Small intestine (tissue), 4 donors: ENCODE results near the gene TCP11L1. TPM values are rescaled to one million over a fixed set of nuclear protein-coding genes. Genes with fewer than 3 reads are reported as not detected.

ENCODE experiments used
- polyA plus RNA-seq, 4 donors: library from polyadenylated mRNA; stranded (reverse) in 3 of 4; unstranded in 1 of 4; fragments of 200-250 nt in 3 of 4; fragments of 120-200 nt in 1 of 4; gene quantifications; one replicate each; pipeline versions ENCODE4 v1.2.1 to v1.2.3, GENCODE V29; 2013
- donor health status: healthy with polysubstance abuse.
- donor health status: Bipolar disorder and iron deficiency.
- donor health status: healthy.

Gene TCP11L1
- polyA plus RNA-seq, 4 donors = 5.4 to 13.9 (median 10.5) TPM

Other genes with a start within 250 kb of the TCP11L1 start
- gene CCDC73, start 244.9 kb upstream of the TCP11L1 start, polyA plus RNA-seq = under 1 TPM in 2 of 4 donors, not detected in 2; 0.01 to 0.09 TPM
- 10 to 100 TPM in 2 of 4 donors, 1 to 10 TPM in 2; 5.1 to 11.2 (median 9.1) TPM for gene PRRG4, start 209.6 kb upstream of the TCP11L1 start, polyA plus RNA-seq
- gene QSER1, start 146.8 kb upstream of the TCP11L1 start, polyA plus RNA-seq = 10 to 100 TPM in 1 of 4 donors, 1 to 10 TPM in 3; 1.4 to 20.5 (median 3.2) TPM
- gene DEPDC7, start 23.7 kb upstream of the TCP11L1 start, polyA plus RNA-seq = 10 to 100 TPM; 11.4 to 83.9 (median 40.5) TPM
- 10 to 100 TPM; 12.4 to 42.3 (median 19.4) TPM for gene CSTF3, start 121.9 kb downstream of the TCP11L1 start, polyA plus RNA-seq
- gene HIPK3, start 217.8 kb downstream of the TCP11L1 start, polyA plus RNA-seq = 10 to 100 TPM in 3 of 4 donors, 1 to 10 TPM in 1; 9.5 to 40.7 (median 20.0) TPM